Fibroblast of the aortic adventitia (primary cell): ENCODE measurements around the gene ASGR1. TPM values are rescaled to one million over a fixed set of nuclear protein-coding genes. Genes with fewer than 3 reads are reported as not detected.

Experiments
- DNase-seq: peaks from one replicate; pipeline ENCODE4 v3.0.0-alpha.2; 2010; ENCODE audit warnings: low read depth
- H3K4me3 ChIP-seq: 2 replicates; pipeline ENCODE4 v1.5.1; 2011; ENCODE audit warnings: low read depth, mild to moderate bottlenecking, control low read depth, low read length, moderate library complexity
- CTCF ChIP-seq: IDR thresholded peaks from 2 replicates; pipeline ENCODE4 v1.5.1; 2011; ENCODE audit warnings: mild to moderate bottlenecking, low read length, control low read depth, inconsistent platforms; ENCODE audit not compliant: insufficient read depth
- total RNA-seq: library from RNA; depleted of rRNA; stranded (reverse); fragments of >200 nt; gene quantifications from 2 replicates; pipeline ENCODE4 v1.2.3, GENCODE V29; 2012; ENCODE audit warnings: low replicate concordance

ASGR1 gene
- total RNA-seq, 1 donor: 0.09 TPM

DNA sequence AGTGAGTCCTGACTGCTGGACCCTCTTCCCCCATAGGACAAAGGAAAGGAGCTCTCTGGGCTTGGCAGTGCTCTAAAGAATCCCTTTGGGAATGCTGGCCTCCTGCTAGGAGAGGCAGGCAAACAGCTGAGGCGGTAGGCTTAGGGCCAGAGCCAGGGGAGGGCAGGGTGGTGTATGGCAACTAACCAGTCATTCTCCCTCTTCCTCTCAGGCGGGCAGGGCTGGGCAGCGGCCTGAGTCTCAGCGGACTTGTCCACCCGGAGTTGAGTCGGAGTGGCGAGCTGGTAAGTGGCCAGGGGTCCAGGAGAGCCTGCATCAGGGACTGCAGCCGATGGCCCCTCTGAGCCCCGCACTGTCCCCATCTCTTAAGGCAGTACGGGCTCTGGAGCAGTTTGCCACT lies 44.9 kb upstream of the ASGR1 start:
- no peak overlapping the region for H3K4me3 ChIP-seq
- DNase-seq: no peak
- TF ChIP-seq CTCF: no peak

- H3K4me3 ChIP-seq: no peak overlapping the region
- no peak for DNase-seq
- no peak for TF ChIP-seq CTCF
Observed at GRCh38 chr17:7223375-7223774, 44.2 kb upstream of the ASGR1 start.

DNA sequence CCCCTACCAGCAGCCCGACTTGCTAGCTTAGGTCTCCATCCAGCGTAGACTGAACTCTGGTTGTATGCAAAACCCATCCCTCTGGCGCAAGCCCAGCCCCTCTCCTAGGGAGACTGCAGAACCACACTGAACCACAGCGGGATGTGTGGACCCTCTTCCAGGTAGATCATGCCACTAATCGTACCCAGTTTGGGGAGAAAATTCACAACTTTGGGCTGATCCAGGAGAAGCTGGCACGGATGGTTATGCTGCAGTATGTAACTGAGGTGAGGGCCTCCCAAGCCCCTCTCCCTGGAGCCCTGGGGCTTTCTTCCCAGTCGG lies 43.8 kb upstream of the ASGR1 start:
- no peak for TF ChIP-seq CTCF
- H3K4me3 ChIP-seq: no peak overlapping the region
- no peak for DNase-seq

GRCh38 chr17:7222093-7222971 lies 43.2 kb upstream of the ASGR1 start:
- H3K4me3 ChIP-seq: no peak overlapping the region
- no peak for TF ChIP-seq CTCF
- DNase-seq: no peak

GRCh38 chr17:7221278-7222092 lies 42.3 kb upstream of the ASGR1 start:
- peak overlapping the region; percentile 81 for H3K4me3 ChIP-seq
- DNase-seq: no peak
- no peak for TF ChIP-seq CTCF

GRCh38 chr17:7220593-7221277 lies 41.6 kb upstream of the ASGR1 start:
- peak; percentile 54 for TF ChIP-seq CTCF

More at GRCh38 chr17:7220593-7221277, 41.6 kb upstream of the ASGR1 start:
- peak overlapping the region; percentile 81 for H3K4me3 ChIP-seq
- DNase-seq: peak; percentile 64
